ENCODE results near the gene CHMP2B.

The CHMP2B gene

DNA sequence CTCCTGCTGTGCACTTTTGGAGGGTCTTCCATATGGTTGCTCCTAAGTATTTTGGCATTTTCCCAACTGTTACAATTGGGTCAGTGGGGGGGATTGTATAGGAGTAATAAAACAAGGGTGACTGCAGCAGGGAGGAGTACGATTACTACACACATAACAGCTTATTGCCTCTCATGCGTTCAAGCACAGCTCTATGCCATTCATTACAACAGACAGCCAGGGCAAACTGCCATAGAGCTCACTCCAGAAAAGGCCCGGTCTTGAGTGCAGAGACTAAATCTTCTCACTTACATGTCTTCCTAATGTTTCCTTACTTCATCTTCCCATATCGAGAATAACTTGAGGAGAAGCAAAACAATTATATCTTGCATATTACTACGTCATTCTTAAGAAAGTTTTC is 1.4 kb upstream of the CHMP2B start:
- H3K9me3 ChIP-seq (ENCODE audit: insufficient read depth, low read length), result peaks cover 4% of the 10 kb centered on the region; the same call in 1 of the 2 replicates
- H3K4me2 ChIP-seq (ENCODE audit: low read length), result no peak overlapping the region
- no peak overlapping the region for H3K9ac ChIP-seq (ENCODE audit: low read length)
- 0 out of 2 replicates have a peak overlapping the region, but pooled peaks have one; percentile 93 for H3K4me3 ChIP-seq (ENCODE audit: low read length)
- H3K36me3 ChIP-seq (replicated peaks; ENCODE audit: low read depth, low read length), result no peaks in the 10 kb centered on the region
- H3K4me1 ChIP-seq (ENCODE audit: low read length), result peaks cover 12% of the 10 kb centered on the region
- no peaks in the 10 kb centered on the region for H3K27me3 ChIP-seq (ENCODE audit: low read depth, low read length)
- no peak overlapping the region for H2AFZ ChIP-seq (ENCODE audit: low read depth, low read length)
- H3K27ac ChIP-seq (ENCODE audit: low read length), result no peak overlapping the region
- peaks cover 11% of the 10 kb centered on the region; the same call in 1 of the 2 replicates for H4K20me1 ChIP-seq (ENCODE audit: insufficient read depth, low read length)
- TF ChIP-seq EZH2phosphoT487 (IDR thresholded peaks at IDR 0.05; ENCODE audit: low read depth), result no peak
- TF ChIP-seq CTCF (IDR thresholded peaks at IDR 0.05; ENCODE audit: low read depth, low read length), result no peak
- peaks cover 34% of the 10 kb centered on the region for H3K79me2 ChIP-seq (ENCODE audit: low read length)

- Histone ChIP-seq H3K4me1 (ENCODE audit: low read length) (peaks cover 12% of the 10 kb centered on the region), H3K4me3 (ENCODE audit: low read length) (peak overlapping the region; percentile 93), H4K20me1 (ENCODE audit: insufficient read depth, low read length) (peaks cover 25% of the 10 kb centered on the region; the same call in 1 of the 2 replicates), H3K79me2 (ENCODE audit: low read length) (peaks cover 49% of the 10 kb centered on the region), H3K9ac (ENCODE audit: low read length) (peak overlapping the region; percentile 91), H3K27ac (ENCODE audit: low read length) (peak overlapping the region; percentile 58; the same call in 1 of the 2 replicates), H2AFZ (ENCODE audit: low read depth, low read length) (peak overlapping the region; percentile 98), H3K36me3 (replicated peaks; ENCODE audit: low read depth, low read length) (peaks cover 2% of the 10 kb centered on the region), H3K27me3 (ENCODE audit: low read depth, low read length) (no peaks in the 10 kb centered on the region), H3K9me3 (ENCODE audit: insufficient read depth, low read length) (no peaks in the 10 kb centered on the region; the same call in 1 of the 2 replicates), H3K4me2 (ENCODE audit: low read length) (peak overlapping the region; percentile 90)
- TF ChIP-seq CTCF (IDR thresholded peaks at IDR 0.05; ENCODE audit: low read depth, low read length), result no peak
Observed at GRCh38 chr3:87227835-87228144, 681 bp downstream of the CHMP2B start.

GRCh38 chr3:87228316-87228715 is 1.2 kb downstream of the CHMP2B start:
- H3K79me2 ChIP-seq (ENCODE audit: low read length), result peaks cover 53% of the 10 kb centered on the region
- H3K27ac ChIP-seq (ENCODE audit: low read length), result no peak overlapping the region
- no peak overlapping the region for H2AFZ ChIP-seq (ENCODE audit: low read depth, low read length)
- H3K36me3 ChIP-seq (replicated peaks; ENCODE audit: low read depth, low read length), result peaks cover 2% of the 10 kb centered on the region
- no peaks in the 10 kb centered on the region for H3K27me3 ChIP-seq (ENCODE audit: low read depth, low read length)
- H4K20me1 ChIP-seq (ENCODE audit: insufficient read depth, low read length), result peaks cover 29% of the 10 kb centered on the region; the same call in 1 of the 2 replicates
- TF ChIP-seq CTCF (IDR thresholded peaks at IDR 0.05; ENCODE audit: low read depth, low read length) (no peak), EZH2phosphoT487 (IDR thresholded peaks at IDR 0.05; ENCODE audit: low read depth) (no peak)
- peak overlapping the region; percentile 90 for H3K4me2 ChIP-seq (ENCODE audit: low read length)
- H3K4me3 ChIP-seq (ENCODE audit: low read length), result peak overlapping the region; percentile 93
- H3K9me3 ChIP-seq (ENCODE audit: insufficient read depth, low read length), result no peaks in the 10 kb centered on the region
- H3K9ac ChIP-seq (ENCODE audit: low read length), result peak overlapping the region; percentile 91
- peaks cover 12% of the 10 kb centered on the region for H3K4me1 ChIP-seq (ENCODE audit: low read length)

GRCh38 chr3:87229113-87229512 is 2.0 kb downstream of the CHMP2B start:
- no peaks in the 10 kb centered on the region for H3K9me3 ChIP-seq (ENCODE audit: insufficient read depth, low read length)
- no peak overlapping the region for H3K4me2 ChIP-seq (ENCODE audit: low read length)
- peaks cover 60% of the 10 kb centered on the region for H3K79me2 ChIP-seq (ENCODE audit: low read length)
- no peak overlapping the region for H2AFZ ChIP-seq (ENCODE audit: low read depth, low read length)
- H3K27ac ChIP-seq (ENCODE audit: low read length), result no peak overlapping the region
- peaks cover 2% of the 10 kb centered on the region for H3K36me3 ChIP-seq (replicated peaks; ENCODE audit: low read depth, low read length)
- H3K9ac ChIP-seq (ENCODE audit: low read length), result no peak overlapping the region
- H4K20me1 ChIP-seq (ENCODE audit: insufficient read depth, low read length), result peaks cover 37% of the 10 kb centered on the region; the same call in 1 of the 2 replicates
- peaks cover 12% of the 10 kb centered on the region for H3K4me1 ChIP-seq (ENCODE audit: low read length)
- no peak overlapping the region for H3K4me3 ChIP-seq (ENCODE audit: low read length)
- no peaks in the 10 kb centered on the region for H3K27me3 ChIP-seq (ENCODE audit: low read depth, low read length)
- no peak for TF ChIP-seq EZH2phosphoT487 (IDR thresholded peaks at IDR 0.05; ENCODE audit: low read depth)
- no peak for TF ChIP-seq CTCF (IDR thresholded peaks at IDR 0.05; ENCODE audit: low read depth, low read length)

Measured in OCI-LY3 (cell line).